NCI-H187 treated with DMSO at 0.1 percent for 48 hours (cell line): ENCODE results near the gene LARP1B.
"Not testable (repeated sequence)": the region's sequence is repeated elsewhere in the genome, so short reads cannot be mapped to it uniquely, and the experiment has no call there.

Experiments used
- DNase-seq: peaks from one replicate; lab custom pipeline; 2025; lab: John Stamatoyannopoulos, UW

LARP1B gene

GRCh38 chr4:128225148-128225547 lies 164.0 kb downstream of the LARP1B start:
- no peak for DNase-seq

DNA sequence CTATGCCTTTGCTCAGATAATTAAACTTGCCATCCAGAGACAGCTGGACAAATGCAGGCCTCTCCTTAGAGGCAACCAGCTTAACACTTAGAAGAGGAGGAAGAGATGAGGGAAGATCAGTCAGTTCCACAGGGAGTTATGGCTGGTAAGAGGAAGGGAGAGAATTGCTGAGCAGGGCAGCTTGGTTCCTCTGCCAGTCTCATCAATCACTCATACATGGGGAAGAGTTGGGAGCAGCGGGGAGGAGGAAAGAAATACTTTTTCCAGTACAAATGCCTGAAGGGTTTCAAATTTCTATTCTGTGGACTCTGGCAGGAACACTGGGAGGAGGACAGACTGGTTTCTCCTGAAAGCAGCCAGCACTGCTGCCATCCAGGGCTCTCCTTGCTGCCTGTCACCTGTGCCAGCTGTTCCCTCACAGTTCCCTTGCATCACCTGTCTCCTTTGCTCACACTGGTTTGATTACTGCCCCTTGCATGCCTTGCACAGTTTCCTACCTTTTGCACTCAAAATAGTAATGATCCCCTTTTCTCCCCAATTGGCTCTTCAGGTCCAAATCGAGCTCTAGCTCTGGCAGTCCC lies 167.0 kb downstream of the LARP1B start:
- no peak for DNase-seq

GRCh38 chr4:128228845-128229795 lies 168.0 kb downstream of the LARP1B start:
- DNase-seq = no peak

DNA sequence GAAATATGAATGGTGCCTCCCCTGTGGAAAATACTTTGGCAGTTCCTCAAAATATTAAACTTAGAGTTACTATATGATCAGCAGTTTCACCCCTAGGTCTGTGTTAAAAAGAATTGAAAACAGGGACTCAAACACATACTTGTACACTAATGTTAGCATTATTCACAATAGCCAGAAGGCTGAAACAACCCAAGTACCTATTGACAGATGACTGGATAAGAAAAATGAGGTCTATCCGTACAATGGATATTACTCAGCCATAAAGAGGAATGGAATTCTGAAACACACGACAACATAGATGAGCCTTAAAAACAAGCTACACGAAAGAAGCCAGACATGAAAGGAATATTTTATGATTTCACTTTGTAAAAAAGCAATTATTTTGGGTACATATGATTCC lies 171.6 kb downstream of the LARP1B start:
- no peak for DNase-seq

DNA sequence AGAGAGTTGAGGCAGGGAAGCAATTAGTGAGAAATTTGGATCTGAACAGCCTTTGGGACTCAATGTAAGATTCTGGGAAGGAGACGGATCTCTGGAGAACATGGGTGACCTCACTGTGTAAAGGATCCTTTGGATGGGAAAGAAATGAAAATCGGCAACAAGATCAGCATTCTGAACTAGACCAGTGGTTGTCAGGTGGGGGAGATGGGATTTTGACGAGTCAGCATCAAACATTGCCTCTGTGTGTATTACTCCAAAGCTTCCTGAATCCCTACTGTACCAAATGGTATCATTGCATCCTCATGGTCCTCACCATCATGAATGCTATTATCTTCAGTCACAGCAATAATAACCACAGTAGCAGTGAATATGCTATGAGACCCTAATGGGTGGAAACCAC lies 173.7 kb downstream of the LARP1B start:
- no peak for DNase-seq

DNA sequence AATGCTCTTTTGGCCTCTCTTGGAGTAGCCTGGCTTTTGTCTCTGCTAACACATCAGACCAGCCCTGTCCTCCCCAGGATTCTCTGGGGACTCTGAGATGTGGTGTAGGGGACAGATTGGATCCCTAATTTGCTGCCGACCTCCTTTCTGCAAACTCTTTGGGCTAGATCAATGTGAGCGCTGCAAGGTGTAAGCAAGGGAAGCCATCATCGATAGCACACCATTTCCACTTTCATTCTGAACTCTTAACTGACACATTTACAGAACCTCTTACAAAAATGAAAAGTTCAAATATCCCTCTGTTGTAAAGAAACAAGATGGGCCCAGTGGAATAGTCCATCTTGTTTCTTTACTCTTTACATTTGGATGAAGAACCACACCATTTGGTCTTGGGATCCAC lies 179.9 kb downstream of the LARP1B start:
- no peak for DNase-seq

GRCh38 chr4:128241425-128241913 lies 180.4 kb downstream of the LARP1B start:
- no peak for DNase-seq

GRCh38 chr4:128241981-128242380 lies 180.9 kb downstream of the LARP1B start:
- no peak for DNase-seq

DNA sequence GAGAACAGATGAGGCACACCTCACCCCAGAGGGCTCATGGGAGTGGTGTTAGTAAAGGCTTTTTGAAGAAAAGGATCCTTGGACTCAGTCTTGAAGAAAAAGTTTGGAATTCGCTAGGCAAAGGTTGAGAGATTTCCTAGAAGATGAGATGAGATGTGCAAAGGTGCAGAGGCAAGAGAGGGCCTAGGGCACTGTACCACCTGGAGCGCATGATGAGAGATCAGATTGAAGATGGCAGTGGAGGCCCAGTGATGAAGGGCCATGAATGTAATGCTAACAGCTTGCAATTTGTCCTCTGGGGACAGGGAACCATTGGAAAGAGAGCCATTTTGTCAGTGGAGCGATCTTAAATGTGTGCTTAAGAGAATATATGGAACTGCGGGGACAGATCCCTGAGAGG lies 181.5 kb downstream of the LARP1B start:
- no peak for DNase-seq

DNA sequence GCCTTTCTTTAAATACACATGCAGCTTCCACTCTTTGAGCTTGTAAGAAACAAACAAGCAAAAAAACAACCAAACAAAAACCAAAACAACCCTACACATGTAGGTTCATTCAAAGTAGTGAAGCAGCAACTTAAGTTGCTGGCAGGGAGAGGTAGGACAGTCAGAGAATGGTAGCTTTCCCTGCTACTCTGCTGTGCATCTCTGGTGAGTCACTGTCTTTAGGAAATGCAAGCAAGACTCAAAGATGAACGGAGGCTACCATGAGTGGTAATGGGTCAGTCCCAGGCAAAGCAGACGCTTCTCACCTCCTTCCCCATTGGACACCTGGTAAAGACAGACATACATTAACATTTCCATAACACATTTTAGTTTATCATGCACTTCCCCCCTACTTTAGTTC lies 183.3 kb downstream of the LARP1B start:
- DNase-seq = no peak

DNA sequence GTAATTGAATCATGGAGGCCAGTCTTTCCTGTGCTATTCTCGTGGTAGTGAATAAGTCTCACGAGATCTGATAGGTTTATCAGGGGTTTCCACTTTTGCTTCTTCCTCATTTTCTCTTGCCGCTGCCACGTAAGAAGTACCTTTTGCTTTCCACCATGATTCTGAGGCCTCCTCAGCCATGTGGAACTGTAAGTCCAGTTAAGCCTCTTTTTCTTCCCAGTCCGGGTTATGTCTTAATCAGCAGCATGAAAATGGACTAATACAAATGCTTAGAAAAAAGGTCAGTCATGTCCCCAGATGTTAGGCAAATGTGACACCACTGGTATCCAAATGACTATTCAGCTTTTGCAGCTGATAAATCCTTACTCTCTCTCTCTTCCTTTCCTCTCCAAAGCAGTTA lies 184.3 kb downstream of the LARP1B start:
- not testable (repeated sequence) for DNase-seq

DNA sequence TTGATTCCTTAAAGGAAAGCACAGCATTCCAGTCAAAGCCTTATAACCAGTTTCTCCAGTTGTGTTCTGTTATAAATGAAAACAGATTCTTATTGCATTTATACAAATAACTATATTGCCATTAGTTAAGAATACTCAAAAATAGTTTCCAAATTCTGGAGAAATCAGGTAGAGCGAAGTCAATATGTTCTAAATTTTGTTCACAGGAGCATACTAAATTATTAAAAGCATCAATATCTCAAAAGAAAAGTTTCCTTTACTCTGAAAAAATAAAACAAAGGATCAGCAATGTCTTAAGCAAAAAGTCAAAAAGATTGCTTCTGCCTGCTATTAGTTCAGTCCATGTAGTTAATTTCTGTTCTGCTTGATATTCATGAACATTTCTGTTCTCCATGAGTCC lies 186.8 kb downstream of the LARP1B start:
- no peak for DNase-seq

GRCh38 chr4:128249787-128250668 lies 188.9 kb downstream of the LARP1B start:
- no peak for DNase-seq

GRCh38 chr4:128255906-128256305 lies 194.8 kb downstream of the LARP1B start:
- DNase-seq = no peak

GRCh38 chr4:128256539-128256938 lies 195.4 kb downstream of the LARP1B start:
- DNase-seq = no peak

DNA sequence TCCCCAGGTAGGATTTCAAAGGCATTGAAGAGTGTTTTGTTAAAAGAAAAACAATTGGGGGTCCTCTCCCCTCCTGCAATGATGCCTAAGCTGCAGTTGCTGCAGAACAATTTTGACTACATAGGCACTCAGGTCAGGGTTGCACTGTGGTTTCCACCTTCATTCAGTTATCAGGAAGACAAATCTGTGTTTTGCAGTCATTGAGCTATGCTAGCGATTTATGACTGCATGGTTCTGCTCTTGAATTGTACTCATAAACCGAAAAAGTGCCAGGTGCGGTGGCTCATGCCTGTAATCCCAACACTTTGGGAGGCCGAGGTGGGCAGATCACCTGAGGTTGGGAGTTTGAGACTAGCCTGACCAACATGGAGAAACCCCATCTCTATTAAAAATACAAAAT lies 197.1 kb downstream of the LARP1B start:
- DNase-seq = not testable (repeated sequence)

DNA sequence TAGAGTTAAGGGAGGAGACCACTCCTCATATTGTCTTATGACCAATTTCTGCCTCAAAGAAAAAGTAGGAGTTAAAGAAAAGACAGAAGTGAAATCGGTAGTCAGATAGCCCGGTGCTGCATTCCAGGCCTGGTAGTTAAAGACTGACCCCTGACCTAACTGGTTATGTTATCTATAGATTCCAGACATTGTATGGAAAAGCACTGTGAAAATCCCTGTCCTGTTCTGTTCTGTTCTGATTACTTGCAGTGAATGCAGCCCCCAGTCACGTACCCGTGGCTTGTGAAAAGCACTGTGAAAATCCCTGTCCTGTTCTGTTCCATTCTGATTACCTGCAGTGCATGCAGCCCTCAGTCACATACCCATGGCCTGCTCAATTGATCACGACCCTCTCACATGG lies 198.8 kb downstream of the LARP1B start:
- not testable (repeated sequence) for DNase-seq
